Measurements from ENCODE around the gene WDR20.

Gene WDR20

GRCh38 chr14:102215071-102215470, 75.4 kb downstream of the WDR20 start:
- in situ Hi-C loops (cut with MboI; ENCODE audit: low sequenced_read_pairs): no loop called here

- in situ Hi-C loops (cut with MboI; ENCODE audit: low sequenced_read_pairs): no loop called here
Observed at GRCh38 chr14:102215576-102216250, 76.0 kb downstream of the WDR20 start.

- in situ Hi-C loops (cut with MboI; ENCODE audit: low sequenced_read_pairs): no loop called here
Observed at GRCh38 chr14:102217399-102217798, 77.7 kb downstream of the WDR20 start.

- in situ Hi-C loops (cut with MboI; ENCODE audit: low sequenced_read_pairs): no loop called here
Observed at GRCh38 chr14:102217987-102218421, 78.3 kb downstream of the WDR20 start.

GRCh38 chr14:102218688-102219087, 79.0 kb downstream of the WDR20 start:
- in situ Hi-C loops (cut with MboI; ENCODE audit: low sequenced_read_pairs): no loop called here

GRCh38 chr14:102219316-102219715, 79.6 kb downstream of the WDR20 start:
- in situ Hi-C loops (cut with MboI; ENCODE audit: low sequenced_read_pairs): no loop called here

GRCh38 chr14:102220031-102220430, 80.3 kb downstream of the WDR20 start:
- in situ Hi-C loops (cut with MboI; ENCODE audit: low sequenced_read_pairs): no loop called here

- in situ Hi-C loops (cut with MboI; ENCODE audit: low sequenced_read_pairs): no loop called here
Observed at GRCh38 chr14:102221026-102221425, 81.3 kb downstream of the WDR20 start.

GRCh38 chr14:102222009-102222575, 82.4 kb downstream of the WDR20 start:
- in situ Hi-C loops (cut with MboI; ENCODE audit: low sequenced_read_pairs): no loop called here

- in situ Hi-C loops (cut with MboI; ENCODE audit: low sequenced_read_pairs): no loop called here
Observed at GRCh38 chr14:102222751-102223150, 83.1 kb downstream of the WDR20 start.

- in situ Hi-C loops (cut with MboI; ENCODE audit: low sequenced_read_pairs): no loop called here
Observed at GRCh38 chr14:102223682-102224081, 84.0 kb downstream of the WDR20 start.

GRCh38 chr14:102225386-102225785, 85.7 kb downstream of the WDR20 start:
- in situ Hi-C loops (cut with MboI; ENCODE audit: low sequenced_read_pairs): no loop called here

GRCh38 chr14:102225936-102226335, 86.2 kb downstream of the WDR20 start:
- in situ Hi-C loops (cut with MboI; ENCODE audit: low sequenced_read_pairs): no loop called here

- in situ Hi-C loops (cut with MboI; ENCODE audit: low sequenced_read_pairs): no loop called here
Observed at GRCh38 chr14:102226356-102227125, 86.8 kb downstream of the WDR20 start.

- in situ Hi-C loops (cut with MboI; ENCODE audit: low sequenced_read_pairs): no loop called here
Observed at GRCh38 chr14:102227184-102227964, 87.7 kb downstream of the WDR20 start.

- in situ Hi-C loops (cut with MboI; ENCODE audit: low sequenced_read_pairs): no loop called here
Observed at GRCh38 chr14:102229071-102229738, 89.5 kb downstream of the WDR20 start.

GRCh38 chr14:102229739-102230092, 90.0 kb downstream of the WDR20 start:
- in situ Hi-C loops (cut with MboI; ENCODE audit: low sequenced_read_pairs): no loop called here

GRCh38 chr14:102230481-102231210, 90.9 kb downstream of the WDR20 start:
- in situ Hi-C loops (cut with MboI; ENCODE audit: low sequenced_read_pairs): no loop called here

GRCh38 chr14:102231476-102232347, 92.0 kb downstream of the WDR20 start:
- in situ Hi-C loops (cut with MboI; ENCODE audit: low sequenced_read_pairs): no loop called here
